Neuron (in vitro differentiated cells): ENCODE measurements around the gene VCL.
"Not testable (repeated sequence)": the region's sequence is repeated elsewhere in the genome, so short reads cannot be mapped to it uniquely, and the experiment has no call there.

Experiments
- H2AFZ ChIP-seq: one replicate; pipeline ENCODE4 v1.6.1; 2013; ENCODE audit warnings: low read depth, mild to moderate bottlenecking, inconsistent platforms, low read length, moderate library complexity
- H3K27me3 ChIP-seq: one replicate; pipeline ENCODE4 v1.6.1; 2013; ENCODE audit warnings: low read length; ENCODE audit not compliant: insufficient read depth
- H3K36me3 ChIP-seq: one replicate; pipeline ENCODE4 v1.6.1; 2013; ENCODE audit warnings: low read length; ENCODE audit not compliant: insufficient read depth
- H3K4me1 ChIP-seq: one replicate; pipeline ENCODE4 v1.6.1; 2013; ENCODE audit warnings: low read length; ENCODE audit not compliant: insufficient read depth
- H3K4me3 ChIP-seq: 2 replicates; pipeline ENCODE4 v1.5.1; 2013; ENCODE audit warnings: mild to moderate bottlenecking, low read length, moderate library complexity
- H3K9me3 ChIP-seq: one replicate; pipeline ENCODE4 v1.6.1; 2013; ENCODE audit warnings: low read length

Gene VCL

GRCh38 chr10:73997787-73998622 lies at the start of gene VCL:
TSS of gene VCL (plus strand) at chr10:73998116. CDS start at chr10:73998208, 92 bp downstream.
- H3K9me3 ChIP-seq, result no peaks in the 10 kb centered on the region
- peak within 1 kb of the TSS; percentile 63 for H2AFZ ChIP-seq
- H3K36me3 ChIP-seq, result no peaks in the 10 kb centered on the region
- H3K4me1 ChIP-seq, result peaks cover 17% of the 10 kb centered on the region
- no peaks in the 10 kb centered on the region for H3K27me3 ChIP-seq
- peak within 1 kb of the TSS; percentile 100 for H3K4me3 ChIP-seq

- peaks cover 8% of the 10 kb centered on the region for H3K4me1 ChIP-seq
- H3K9me3 ChIP-seq, result peaks cover under 1% of the 10 kb centered on the region
- no peaks in the 10 kb centered on the region for H3K36me3 ChIP-seq
- no peak overlapping the region for H2AFZ ChIP-seq
- H3K27me3 ChIP-seq, result no peaks in the 10 kb centered on the region
- no peak overlapping the region for H3K4me3 ChIP-seq
Measured at GRCh38 chr10:73948947-73949633, 48.8 kb upstream of the VCL start.

- H3K4me1 ChIP-seq, result peaks cover 8% of the 10 kb centered on the region
- H3K27me3 ChIP-seq, result no peaks in the 10 kb centered on the region
- no peak overlapping the region for H2AFZ ChIP-seq
- no peaks in the 10 kb centered on the region for H3K9me3 ChIP-seq
- H3K36me3 ChIP-seq, result no peaks in the 10 kb centered on the region
- H3K4me3 ChIP-seq, result no peak overlapping the region
Measured at GRCh38 chr10:73950155-73950948, 47.6 kb upstream of the VCL start.

GRCh38 chr10:73953665-73954064 lies 44.3 kb upstream of the VCL start:
- peaks cover 14% of the 10 kb centered on the region for H3K4me1 ChIP-seq
- no peak overlapping the region for H2AFZ ChIP-seq
- no peaks in the 10 kb centered on the region for H3K9me3 ChIP-seq
- H3K27me3 ChIP-seq, result no peaks in the 10 kb centered on the region
- H3K36me3 ChIP-seq, result no peaks in the 10 kb centered on the region
- no peak overlapping the region for H3K4me3 ChIP-seq

GRCh38 chr10:73954737-73955136 lies 43.2 kb upstream of the VCL start:
- no peak overlapping the region for H3K4me3 ChIP-seq
- H3K4me1 ChIP-seq, result peaks cover 14% of the 10 kb centered on the region
- H3K36me3 ChIP-seq, result no peaks in the 10 kb centered on the region
- no peaks in the 10 kb centered on the region for H3K27me3 ChIP-seq
- no peak overlapping the region for H2AFZ ChIP-seq
- no peaks in the 10 kb centered on the region for H3K9me3 ChIP-seq

- no peak overlapping the region for H3K4me3 ChIP-seq
Measured at GRCh38 chr10:73955719-73956118, 42.2 kb upstream of the VCL start.

GRCh38 chr10:73956476-73957359 lies 41.2 kb upstream of the VCL start:
- Histone ChIP-seq H3K9me3 (no peaks in the 10 kb centered on the region), H3K36me3 (no peaks in the 10 kb centered on the region), H2AFZ (peak overlapping the region; percentile 66), H3K4me1 (peaks cover 6% of the 10 kb centered on the region), H3K27me3 (no peaks in the 10 kb centered on the region), H3K4me3 (no peak overlapping the region)

More at GRCh38 chr10:73955719-73956118, 42.2 kb upstream of the VCL start:
- no peaks in the 10 kb centered on the region for H3K27me3 ChIP-seq
- H2AFZ ChIP-seq, result no peak overlapping the region
- no peaks in the 10 kb centered on the region for H3K36me3 ChIP-seq
- H3K4me1 ChIP-seq, result peaks cover 7% of the 10 kb centered on the region
- no peaks in the 10 kb centered on the region for H3K9me3 ChIP-seq

- H2AFZ ChIP-seq, result no peak overlapping the region
- no peaks in the 10 kb centered on the region for H3K9me3 ChIP-seq
- H3K4me1 ChIP-seq, result peaks cover 6% of the 10 kb centered on the region
- H3K36me3 ChIP-seq, result no peaks in the 10 kb centered on the region
- H3K27me3 ChIP-seq, result no peaks in the 10 kb centered on the region
- H3K4me3 ChIP-seq, result no peak overlapping the region
Measured at GRCh38 chr10:73959484-73960243, 38.3 kb upstream of the VCL start.

GRCh38 chr10:73962386-73962785 lies 35.5 kb upstream of the VCL start:
- Histone ChIP-seq H3K27me3 (no peaks in the 10 kb centered on the region), H3K36me3 (no peaks in the 10 kb centered on the region), H2AFZ (no peak overlapping the region), H3K4me3 (no peak overlapping the region), H3K9me3 (no peaks in the 10 kb centered on the region), H3K4me1 (peaks cover 15% of the 10 kb centered on the region)

GRCh38 chr10:73963533-73963932 lies 34.4 kb upstream of the VCL start:
- not testable (repeated sequence) for H3K9me3 ChIP-seq, H3K4me3 ChIP-seq

GRCh38 chr10:73964743-73965142 lies 33.2 kb upstream of the VCL start:
- H3K9me3 ChIP-seq, result no peaks in the 10 kb centered on the region
- no peak overlapping the region for H3K4me3 ChIP-seq
- no peaks in the 10 kb centered on the region for H3K27me3 ChIP-seq
- no peak overlapping the region for H2AFZ ChIP-seq
- H3K36me3 ChIP-seq, result no peaks in the 10 kb centered on the region
- peaks cover 27% of the 10 kb centered on the region for H3K4me1 ChIP-seq

More at GRCh38 chr10:73963533-73963932, 34.4 kb upstream of the VCL start:
- H3K27me3 ChIP-seq, H2AFZ ChIP-seq, H3K36me3 ChIP-seq: not testable (repeated sequence)
- H3K4me1 ChIP-seq, result peaks cover 25% of the 10 kb centered on the region
